Measurements from ENCODE around the gene NUDT3. TPM values are rescaled to one million over a fixed set of nuclear protein-coding genes. Genes with fewer than 3 reads are reported as not detected.
A peak's percentile ranks its signal among the peaks of the same experiment; 100 is the strongest.

NUDT3 gene
- total and polyA plus RNA-seq, 4 donors: 9.0 to 38.5 (median 22.8) TPM

GRCh38 chr6:34416877-34417371 lies 24.5 kb upstream of the NUDT3 start:
- Histone ChIP-seq H3K27me3 (ENCODE audit: control insufficient read depth in 3 of 3, insufficient read depth in 3 of 3, low read length in 2 of 3) (no peaks in the 10 kb centered on the region), H3K36me3 (ENCODE audit: control insufficient read depth in 4 of 4, insufficient read depth in 4 of 4, low read length in 4 of 4) (peaks cover 27 to 38% (median 37%) of the 10 kb centered on the region in 4 donors), H3K4me1 (ENCODE audit: control insufficient read depth in 5 of 5, insufficient read depth in 5 of 5, low read length in 5 of 5) (peaks cover 0 to 7% (median 0%) of the 10 kb centered on the region in 5 donors), H3K27ac (ENCODE audit: low read depth in 1 of 2, low read length in 1 of 2) (no peak overlapping the region), H3K9me3 (ENCODE audit: control insufficient read depth in 4 of 4, insufficient read depth in 3 of 4, low read length in 3 of 4) (no peaks in the 10 kb centered on the region), H3K9ac (ENCODE audit: insufficient read depth in 1 of 2, low read length in 2 of 2) (no peak overlapping the region), H3K4me3 (no peak overlapping the region)
- WGBS, 2 donors: 77 to 79% methylated on average over 7 of the region's 7 CpGs
- ATAC-seq (ENCODE audit: insufficient read depth, low FRiP score) (no peak), DNase-seq (no peak)
- no peak for TF ChIP-seq CTCF (IDR thresholded peaks at IDR 0.05; ENCODE audit: control extremely low read depth, extremely low read depth)

GRCh38 chr6:34414999-34415858 lies 22.8 kb upstream of the NUDT3 start:
- H3K4me1 ChIP-seq (ENCODE audit: control insufficient read depth in 5 of 5, insufficient read depth in 5 of 5, low read length in 5 of 5): peaks cover 0 to 7% (median 0%) of the 10 kb centered on the region in 5 donors
- peak; percentile 46 to 85 (median 78) for DNase-seq
- peak; percentile 81 for TF ChIP-seq CTCF (IDR thresholded peaks at IDR 0.05; ENCODE audit: control extremely low read depth, extremely low read depth)
- no peaks in the 10 kb centered on the region for H3K9me3 ChIP-seq (ENCODE audit: control insufficient read depth in 4 of 4, insufficient read depth in 3 of 4, low read length in 3 of 4)
- 55 to 66% methylated on average over 11 of the region's 11 CpGs for WGBS, 2 donors
- peaks cover 17 to 31% (median 25%) of the 10 kb centered on the region in 4 donors for H3K36me3 ChIP-seq (ENCODE audit: control insufficient read depth in 4 of 4, insufficient read depth in 4 of 4, low read length in 4 of 4)
- no peaks in the 10 kb centered on the region for H3K27me3 ChIP-seq (ENCODE audit: control insufficient read depth in 3 of 3, insufficient read depth in 3 of 3, low read length in 2 of 3)
- no peak overlapping the region for H3K4me3 ChIP-seq
- peak overlapping the region in 1 of 2 donors; percentile 64 for H3K9ac ChIP-seq (ENCODE audit: insufficient read depth in 1 of 2, low read length in 2 of 2)
- H3K27ac ChIP-seq (ENCODE audit: low read depth in 1 of 2, low read length in 1 of 2): no peak overlapping the region
- ATAC-seq (ENCODE audit: insufficient read depth, low FRiP score): peak; percentile 66

- Histone ChIP-seq H3K9ac (ENCODE audit: insufficient read depth in 1 of 2, low read length in 2 of 2) (no peak overlapping the region), H3K27ac (ENCODE audit: low read depth in 1 of 2, low read length in 1 of 2) (no peak overlapping the region), H3K9me3 (ENCODE audit: control insufficient read depth in 4 of 4, insufficient read depth in 3 of 4, low read length in 3 of 4) (no peaks in the 10 kb centered on the region), H3K4me3 (no peak overlapping the region), H3K27me3 (ENCODE audit: control insufficient read depth in 3 of 3, insufficient read depth in 3 of 3, low read length in 2 of 3) (no peaks in the 10 kb centered on the region), H3K4me1 (ENCODE audit: control insufficient read depth in 5 of 5, insufficient read depth in 5 of 5, low read length in 5 of 5) (peaks cover 0 to 7% (median 0%) of the 10 kb centered on the region in 5 donors), H3K36me3 (ENCODE audit: control insufficient read depth in 4 of 4, insufficient read depth in 4 of 4, low read length in 4 of 4) (peaks cover 5 to 19% (median 12%) of the 10 kb centered on the region in 4 donors)
- ATAC-seq (ENCODE audit: insufficient read depth, low FRiP score) (no peak), DNase-seq (no peak)
- TF ChIP-seq CTCF (IDR thresholded peaks at IDR 0.05; ENCODE audit: control extremely low read depth, extremely low read depth): no peak
- 92 to 94% methylated on average over 5 of the region's 5 CpGs for WGBS, 2 donors
These were observed 20.3 kb upstream of the NUDT3 start for GRCh38 chr6:34412643-34413214.
